ENCODE measurements around the gene SENP8. TPM values are rescaled to one million over a fixed set of nuclear protein-coding genes. Genes with fewer than 3 reads are reported as not detected.

The SENP8 gene
- total RNA-seq, 1 experiment from 2014 or later: 3.8 TPM

DNA sequence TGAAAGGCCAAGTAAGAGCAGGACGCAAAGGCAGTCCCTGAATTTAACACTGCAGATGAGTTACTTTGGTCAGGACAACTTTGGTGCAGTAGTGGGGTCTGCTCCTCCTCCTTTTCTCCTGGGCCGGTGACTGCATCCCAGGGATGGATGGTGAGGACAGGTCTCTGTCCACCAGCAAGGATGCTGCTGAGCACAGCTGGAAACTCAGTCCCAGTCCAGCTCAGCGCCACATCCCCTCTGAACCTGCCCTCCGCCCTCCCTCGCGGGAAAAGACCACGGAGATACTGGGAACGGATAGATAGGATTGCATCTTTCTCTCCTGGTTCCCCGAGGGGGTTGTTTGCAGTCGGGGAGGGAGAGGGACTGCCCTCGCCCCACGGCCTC lies 65.6 kb downstream of the SENP8 start:
- H3K4me3 Mint-ChIP-seq (ENCODE audit: unreplicated experiment): peak overlapping the region; percentile 38
- TF ChIP-seq, protein P1, sequence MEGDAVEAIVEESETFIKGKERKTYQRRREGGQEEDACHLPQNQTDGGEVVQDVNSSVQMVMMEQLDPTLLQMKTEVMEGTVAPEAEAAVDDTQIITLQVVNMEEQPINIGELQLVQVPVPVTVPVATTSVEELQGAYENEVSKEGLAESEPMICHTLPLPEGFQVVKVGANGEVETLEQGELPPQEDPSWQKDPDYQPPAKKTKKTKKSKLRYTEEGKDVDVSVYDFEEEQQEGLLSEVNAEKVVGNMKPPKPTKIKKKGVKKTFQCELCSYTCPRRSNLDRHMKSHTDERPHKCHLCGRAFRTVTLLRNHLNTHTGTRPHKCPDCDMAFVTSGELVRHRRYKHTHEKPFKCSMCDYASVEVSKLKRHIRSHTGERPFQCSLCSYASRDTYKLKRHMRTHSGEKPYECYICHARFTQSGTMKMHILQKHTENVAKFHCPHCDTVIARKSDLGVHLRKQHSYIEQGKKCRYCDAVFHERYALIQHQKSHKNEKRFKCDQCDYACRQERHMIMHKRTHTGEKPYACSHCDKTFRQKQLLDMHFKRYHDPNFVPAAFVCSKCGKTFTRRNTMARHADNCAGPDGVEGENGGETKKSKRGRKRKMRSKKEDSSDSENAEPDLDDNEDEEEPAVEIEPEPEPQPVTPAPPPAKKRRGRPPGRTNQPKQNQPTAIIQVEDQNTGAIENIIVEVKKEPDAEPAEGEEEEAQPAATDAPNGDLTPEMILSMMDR (IDR thresholded peaks at IDR 0.05; ENCODE audit: unreplicated experiment): no peak
- no peaks in the 10 kb centered on the region for H3K27me3 Mint-ChIP-seq (ENCODE audit: insufficient read depth, unreplicated experiment)
- CTCF ChIA-PET: no interaction called here
- DNase-seq (ENCODE audit: unreplicated experiment): no peak
- no TSS peak for BruUV-seq (replicated peaks)
- H3K9me3 Mint-ChIP-seq (ENCODE audit: unreplicated experiment): no peaks in the 10 kb centered on the region
- POLR2A ChIA-PET: interaction anchor here (0.6 to 5.0 kb wide), 10 partner anchors 9 to 1269 kb away, joined by 3 to 50 read pairs (median 4); partner anchors contain the start of genes GRAMD2A and PKM
- no peaks in the 10 kb centered on the region for H3K36me3 Mint-ChIP-seq (ENCODE audit: insufficient read depth, unreplicated experiment)
- no peak overlapping the region for H3K27ac Mint-ChIP-seq (ENCODE audit: low read depth, unreplicated experiment)
- H3K4me1 Mint-ChIP-seq (ENCODE audit: insufficient read depth, unreplicated experiment): peaks cover 26% of the 10 kb centered on the region
- intact Hi-C loops (cut with micrococcal nuclease): no loop called here

DNA sequence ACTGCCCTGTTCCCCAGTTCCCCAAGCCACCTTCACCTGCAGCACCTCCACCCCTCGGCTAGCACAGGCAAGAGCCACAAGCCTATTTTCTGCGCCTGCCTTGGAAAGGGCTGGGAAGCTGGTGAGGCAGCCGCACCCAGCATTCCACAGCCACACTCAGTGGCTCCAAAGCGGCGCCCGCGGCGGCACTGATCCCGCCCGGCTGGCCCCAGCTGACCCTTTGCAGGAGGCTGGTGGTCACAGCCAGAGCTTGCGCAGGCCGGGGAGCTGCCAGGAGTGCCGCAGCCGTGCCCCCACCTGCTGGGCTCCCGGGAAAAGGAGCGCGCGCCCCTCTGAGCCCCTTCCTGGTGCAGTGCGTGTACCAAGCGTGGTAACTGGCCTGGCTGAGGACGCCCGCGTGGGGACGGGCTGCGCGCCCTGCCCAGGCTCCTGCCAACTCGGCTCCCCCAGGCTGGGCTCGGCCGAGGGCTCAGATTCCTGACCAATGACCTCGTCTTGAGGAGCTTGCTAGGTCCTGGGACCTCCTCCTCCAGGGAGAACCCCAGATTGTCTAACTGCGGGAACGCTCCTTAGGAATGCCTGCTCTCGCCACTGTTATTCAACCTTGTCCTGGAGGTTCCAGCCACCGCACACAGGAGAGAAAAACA lies 66.1 kb downstream of the SENP8 start:
- ChIA-PET CTCF (no interaction called here), POLR2A (interaction anchor here (0.6 to 5.0 kb wide), 12 partner anchors 8 to 1270 kb away, joined by 3 to 50 read pairs (median 4); partner anchors contain the start of genes GRAMD2A and PKM)
- H3K9me3 Mint-ChIP-seq (ENCODE audit: unreplicated experiment): no peaks in the 10 kb centered on the region
- TF ChIP-seq, protein P1 (IDR thresholded peaks at IDR 0.05; ENCODE audit: unreplicated experiment): no peak
- peak; percentile 65 for DNase-seq (ENCODE audit: unreplicated experiment)
- intact Hi-C loops (cut with micrococcal nuclease): no loop called here
- H3K36me3 Mint-ChIP-seq (ENCODE audit: insufficient read depth, unreplicated experiment): no peaks in the 10 kb centered on the region
- no peaks in the 10 kb centered on the region for H3K27me3 Mint-ChIP-seq (ENCODE audit: insufficient read depth, unreplicated experiment)
- BruUV-seq (replicated peaks): no TSS peak
- H3K4me3 Mint-ChIP-seq (ENCODE audit: unreplicated experiment): peak overlapping the region; percentile 38
- no peak overlapping the region for H3K27ac Mint-ChIP-seq (ENCODE audit: low read depth, unreplicated experiment)
- H3K4me1 Mint-ChIP-seq (ENCODE audit: insufficient read depth, unreplicated experiment): peaks cover 26% of the 10 kb centered on the region

DNA sequence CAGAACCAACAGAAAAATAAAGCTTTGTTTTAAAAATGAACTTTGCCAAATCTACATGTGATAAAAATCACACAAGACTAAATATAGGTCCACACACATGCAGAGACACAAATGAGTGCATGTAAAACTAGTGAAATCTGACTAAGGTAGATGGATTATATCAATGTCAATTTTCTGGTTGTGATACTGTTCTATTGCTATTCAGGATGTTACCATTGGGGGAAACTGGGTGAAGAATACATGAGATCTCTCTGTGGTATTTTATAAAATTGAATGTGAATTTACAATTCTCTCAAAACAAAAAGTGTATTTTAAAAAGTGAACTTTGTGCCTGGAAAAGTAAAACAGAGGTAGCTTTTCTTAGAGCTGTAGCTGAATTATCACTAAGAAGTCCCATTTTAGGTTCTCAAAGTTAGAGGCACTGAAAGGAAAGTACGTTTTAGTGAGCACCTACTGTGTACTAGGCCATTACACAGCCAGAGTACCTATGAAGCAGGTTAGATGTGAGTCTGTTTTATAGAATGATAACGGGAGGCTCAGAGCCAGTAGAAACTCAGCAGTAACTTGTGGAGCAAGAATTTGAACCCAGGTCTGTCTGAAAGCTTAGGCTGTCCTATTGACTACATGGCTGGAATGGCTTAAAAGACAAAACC lies 71.2 kb downstream of the SENP8 start:
- Mint-ChIP-seq H3K4me1 (ENCODE audit: insufficient read depth, unreplicated experiment) (no peaks in the 10 kb centered on the region), H3K27me3 (ENCODE audit: insufficient read depth, unreplicated experiment) (no peaks in the 10 kb centered on the region), H3K9me3 (ENCODE audit: unreplicated experiment) (no peaks in the 10 kb centered on the region), H3K36me3 (ENCODE audit: insufficient read depth, unreplicated experiment) (no peaks in the 10 kb centered on the region), H3K27ac (ENCODE audit: low read depth, unreplicated experiment) (no peak overlapping the region), H3K4me3 (ENCODE audit: unreplicated experiment) (no peak overlapping the region)
- no peak for DNase-seq (ENCODE audit: unreplicated experiment)
- intact Hi-C loops (cut with micrococcal nuclease): no loop called here
- POLR2A ChIA-PET: interaction anchor here (0.9 to 2.5 kb wide), 4 partner anchors 10 to 186 kb away, joined by 3 to 6 read pairs (median 6); partner anchors contain the start of genes HEXA and PKM
- CTCF ChIA-PET: interaction anchor here (1.5 kb wide), 1 partner anchor 446 kb away, joined by 5 read pairs; no protein-coding TSS in a partner anchor
- TF ChIP-seq, protein P1 (IDR thresholded peaks at IDR 0.05; ENCODE audit: unreplicated experiment): no peak
- BruUV-seq (replicated peaks): no TSS peak

DNA sequence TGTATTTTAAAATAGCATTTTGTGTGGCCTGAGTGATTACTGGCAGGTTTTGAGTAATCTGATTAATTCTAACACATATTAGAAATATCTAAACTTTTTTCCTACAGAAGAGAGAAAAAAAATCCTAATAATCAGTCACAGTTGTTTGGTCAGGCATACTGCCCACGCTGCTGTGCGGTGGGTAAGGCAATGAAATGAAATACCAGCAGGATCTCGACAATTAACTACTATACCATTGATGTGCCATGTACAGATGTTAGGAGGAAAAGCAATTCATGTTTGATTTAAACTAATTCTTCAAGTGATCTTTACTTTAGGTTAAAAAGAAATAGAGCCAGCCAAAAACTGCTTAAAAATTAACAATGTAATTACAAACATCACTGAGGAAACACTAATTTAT lies 74.2 kb downstream of the SENP8 start:
- CTCF ChIA-PET: no interaction called here
- TF ChIP-seq, protein P1 (IDR thresholded peaks at IDR 0.05; ENCODE audit: unreplicated experiment): no peak
- peaks cover 5% of the 10 kb centered on the region for H3K4me1 Mint-ChIP-seq (ENCODE audit: insufficient read depth, unreplicated experiment)
- POLR2A ChIA-PET: interaction anchor here (0.7 to 1.7 kb wide), 3 partner anchors 8 to 38 kb away, joined by 3 to 4 read pairs (median 4); partner anchors contain the start of gene PKM
- H3K27ac Mint-ChIP-seq (ENCODE audit: low read depth, unreplicated experiment): no peak overlapping the region
- BruUV-seq (replicated peaks): no TSS peak
- DNase-seq (ENCODE audit: unreplicated experiment): no peak
- H3K4me3 Mint-ChIP-seq (ENCODE audit: unreplicated experiment): no peak overlapping the region
- no peaks in the 10 kb centered on the region for H3K27me3 Mint-ChIP-seq (ENCODE audit: insufficient read depth, unreplicated experiment)
- H3K36me3 Mint-ChIP-seq (ENCODE audit: insufficient read depth, unreplicated experiment): peaks cover 6% of the 10 kb centered on the region
- no peaks in the 10 kb centered on the region for H3K9me3 Mint-ChIP-seq (ENCODE audit: unreplicated experiment)
- intact Hi-C loops (cut with micrococcal nuclease): no loop called here
